Hematopoietic multipotent progenitor cell treated with erythropoietin and hydrocortisone succinate and interleukin-3 and kit ligand, for 4 days (in vitro differentiated cells): ENCODE data around the gene HOXA6.

Experiments
- DNase-seq: peaks from one replicate; pipeline ENCODE4 v3.0.0-alpha.2; 2015

HOXA6 gene

DNA sequence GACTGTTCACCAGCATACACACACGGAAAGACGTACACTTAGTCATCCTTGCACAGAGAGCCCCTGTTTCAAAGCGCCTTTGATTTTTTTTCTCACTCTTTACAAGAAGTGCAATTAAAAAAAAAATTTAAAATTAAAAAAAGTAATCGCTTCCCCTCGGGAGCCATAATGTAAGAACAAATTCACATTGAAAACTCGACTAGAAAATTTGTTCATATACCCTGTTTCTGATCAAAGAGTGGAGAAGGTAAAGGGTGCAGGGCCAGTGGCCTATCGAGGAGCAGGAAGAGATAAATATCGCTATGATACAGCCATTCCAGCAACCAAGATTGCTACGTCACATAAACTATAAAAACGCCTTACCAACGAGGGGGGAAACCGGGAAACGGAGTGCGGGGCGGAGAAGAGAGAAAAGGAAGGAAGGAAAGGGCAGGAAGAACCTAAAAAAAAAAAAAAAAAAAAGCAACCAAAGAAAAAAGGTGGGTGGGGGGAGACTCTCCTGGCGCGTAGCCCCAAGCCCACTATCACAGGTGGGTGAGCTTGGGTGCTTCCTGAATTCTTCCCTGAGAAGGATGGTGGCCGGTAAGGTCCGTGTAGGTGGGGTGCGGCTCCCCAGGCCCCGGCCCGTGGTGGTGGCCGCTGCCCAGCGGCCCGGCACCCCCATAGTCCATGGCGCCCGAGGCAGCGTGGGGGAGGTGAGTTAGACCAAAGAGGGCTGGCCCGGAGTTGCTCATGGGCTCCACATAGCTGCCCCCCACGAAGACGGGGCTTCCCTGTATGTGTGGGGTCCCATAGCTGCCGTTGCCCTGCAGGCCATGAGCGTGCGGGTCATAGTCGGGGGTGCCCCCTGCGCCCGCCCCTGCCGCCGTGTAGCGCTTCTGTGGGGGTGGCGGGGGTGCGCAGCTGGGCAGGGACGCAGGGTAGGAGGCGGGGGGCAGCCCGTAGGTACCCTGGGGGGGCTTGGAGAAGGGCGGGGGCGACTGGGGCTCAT is 39.9 kb downstream of the HOXA6 start:
- no peak for DNase-seq

- no peak for DNase-seq
Observed at GRCh38 chr7:27106901-27107240, 40.7 kb downstream of the HOXA6 start.

- DNase-seq: no peak
Observed at GRCh38 chr7:27106181-27106900, 41.2 kb downstream of the HOXA6 start.

GRCh38 chr7:27105301-27106031 is 42.1 kb downstream of the HOXA6 start:
- no peak for DNase-seq

GRCh38 chr7:27104341-27105058 is 43.1 kb downstream of the HOXA6 start:
- no peak for DNase-seq

- DNase-seq: no peak
Observed at GRCh38 chr7:27103489-27104226, 43.9 kb downstream of the HOXA6 start.

DNA sequence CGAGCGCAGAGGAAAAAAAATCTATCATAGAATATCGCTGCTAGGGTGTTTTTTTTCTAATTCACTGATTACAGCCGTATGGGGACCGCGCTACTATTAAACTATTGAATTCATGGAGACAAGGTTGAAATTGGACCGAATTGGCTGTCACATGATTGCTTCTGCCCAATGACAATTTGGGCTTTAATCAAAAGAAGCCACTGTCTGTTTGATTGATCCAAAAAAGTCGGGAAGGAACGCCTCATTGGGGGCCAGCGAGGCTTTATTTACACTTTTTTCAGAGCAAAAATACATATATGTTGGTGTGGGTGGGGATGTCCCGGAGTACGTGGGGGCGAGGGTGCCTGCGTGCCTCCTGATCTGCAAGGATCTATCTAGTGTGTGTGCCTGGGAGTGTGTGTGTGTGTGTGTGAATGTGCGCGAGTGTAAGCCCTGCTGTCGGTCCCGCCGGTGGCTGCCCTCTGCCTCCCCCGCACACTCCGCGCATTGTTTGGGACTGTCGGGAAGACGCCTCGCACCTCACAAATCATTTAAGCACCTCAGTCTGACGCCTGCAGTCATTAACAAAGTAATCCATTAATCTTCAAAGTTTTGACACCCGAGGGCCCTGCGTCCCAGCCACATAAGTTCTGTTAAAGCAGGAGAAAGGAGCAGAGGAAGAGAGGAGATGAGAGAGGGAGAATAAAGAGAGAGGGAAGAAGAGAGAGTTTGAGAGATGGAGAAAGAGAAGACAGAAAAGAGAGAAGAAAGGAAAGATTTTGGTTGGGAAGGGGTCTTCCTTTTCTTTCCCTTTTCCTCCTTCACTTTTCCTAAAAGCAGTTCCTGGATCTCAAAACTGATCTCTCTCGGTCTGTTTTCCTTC is 44.8 kb downstream of the HOXA6 start, which contains the start of gene HOXA2:
Gene HOXA2 (minus strand): TSS at position 103 of the 862 bp plus-strand sequence. CDS start 183 bp downstream, outside the sequence.
- no peak for DNase-seq

- peak; percentile 19 for DNase-seq
Observed at GRCh38 chr7:27101957-27102580, 45.5 kb downstream of the HOXA6 start.

- DNase-seq: no peak
Observed at GRCh38 chr7:27101171-27101956, 46.2 kb downstream of the HOXA6 start.

GRCh38 chr7:27100694-27101170 is 46.8 kb downstream of the HOXA6 start:
- DNase-seq: no peak

DNA sequence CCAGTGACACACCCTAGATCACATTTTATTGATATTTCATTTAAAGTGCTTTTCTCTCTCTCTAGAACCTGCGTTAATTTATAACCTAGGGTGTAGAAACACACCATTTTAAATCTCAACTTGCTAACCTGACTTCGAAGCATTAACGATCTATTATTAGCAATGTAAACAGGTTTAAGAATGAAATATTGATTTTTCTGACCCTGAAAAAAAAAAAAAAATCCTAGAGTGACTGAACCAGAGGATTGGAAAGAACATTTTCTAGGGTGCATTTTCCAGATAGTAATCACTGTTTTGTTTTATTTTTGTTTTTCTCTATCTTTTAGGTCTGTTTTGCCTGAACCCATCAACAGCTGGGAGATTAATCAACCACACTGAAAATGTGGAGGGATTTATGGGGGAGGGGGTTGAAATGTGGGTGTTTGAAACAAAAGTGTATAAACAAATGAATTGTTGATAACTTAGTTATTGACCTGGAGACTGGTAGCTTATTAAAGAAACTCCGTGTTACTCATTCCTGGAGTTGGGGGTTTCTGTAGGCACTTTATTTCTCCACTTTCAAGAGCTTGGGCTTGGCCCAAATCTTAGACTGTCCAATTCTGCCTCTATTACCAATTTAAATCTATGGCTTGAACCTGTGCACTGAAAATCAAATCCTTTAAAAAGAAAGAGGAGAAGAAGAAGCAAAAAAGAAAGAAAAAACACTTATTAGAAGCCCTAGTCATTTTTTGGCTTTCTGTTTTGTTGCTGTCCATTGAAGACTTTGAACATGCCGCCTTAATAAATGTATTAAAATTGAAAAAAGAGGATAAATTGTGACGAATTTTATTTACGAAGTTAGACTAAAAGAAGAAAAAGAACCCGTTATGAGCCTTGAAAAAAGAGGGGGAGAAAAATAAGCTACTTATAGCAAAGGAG is 47.9 kb downstream of the HOXA6 start:
- no peak for DNase-seq

GRCh38 chr7:27098578-27099451 is 48.8 kb downstream of the HOXA6 start:
- DNase-seq: peak; percentile 27

- DNase-seq: peak; percentile 38
Observed at GRCh38 chr7:27097686-27098577, 49.6 kb downstream of the HOXA6 start.

DNA sequence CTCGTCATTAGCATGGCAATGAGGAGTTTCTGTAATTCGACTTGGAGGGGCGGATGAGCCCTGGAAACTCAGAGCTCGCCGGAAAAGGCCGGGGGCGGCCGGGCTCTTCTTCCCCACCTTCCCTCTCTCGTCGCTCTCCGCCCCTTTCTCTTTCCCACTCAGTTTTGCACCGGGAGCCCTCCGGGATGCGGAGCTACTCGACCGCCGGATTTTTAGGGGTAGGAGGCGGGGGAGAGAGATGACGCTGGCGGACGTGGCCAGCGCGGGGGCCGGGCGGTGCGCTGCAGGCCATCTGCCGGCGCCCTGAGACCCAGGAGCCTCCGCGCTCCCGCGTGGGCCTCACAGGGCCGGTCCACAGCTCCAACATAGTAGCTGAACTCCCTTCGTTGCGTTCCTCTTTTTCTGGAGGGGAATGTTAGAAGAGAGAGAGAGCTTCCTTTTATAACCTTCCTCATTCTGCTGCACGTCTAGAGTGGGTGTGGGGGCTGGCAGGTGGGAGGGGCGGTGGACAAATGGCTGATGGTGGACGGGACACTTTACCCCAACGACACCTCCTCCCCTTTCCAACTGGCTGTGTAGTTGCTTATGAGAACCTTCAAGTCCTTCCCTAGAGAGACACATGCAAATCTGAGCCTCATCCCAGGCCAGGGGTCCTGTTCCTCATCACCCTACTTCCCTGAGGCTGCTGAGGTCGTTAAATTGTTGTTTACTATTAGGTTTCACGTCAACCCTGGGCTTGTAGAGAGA is 50.6 kb downstream of the HOXA6 start:
- DNase-seq: peak; percentile 40
